SJSA1 (cell line): ENCODE data around the gene TREML1. TPM values are rescaled to one million over a fixed set of nuclear protein-coding genes. Genes with fewer than 3 reads are reported as not detected.

ENCODE experiments used
- total RNA-seq: library from RNA; depleted of rRNA; stranded (reverse); fragments of >200 nt; shearing (Covaris generic); gene quantifications from 2 replicates; pipeline ENCODE4 v1.2.3, GENCODE V29; 2014; rRNA removed

TREML1 gene
- total RNA-seq, 1 experiment from 2014 or later: not detected

Other genes with a start within 250 kb of the TREML1 start
- gene UNC5CL, start 115.1 kb downstream of the TREML1 start, total RNA-seq: 0.47 TPM in 1 of 2 replicates, not detected in the other
- not detected in 2 replicates for gene TSPO2, start 111.9 kb downstream of the TREML1 start, total RNA-seq
- not detected in 2 replicates for gene APOBEC2, start 101.1 kb downstream of the TREML1 start, total RNA-seq
- gene OARD1, start 82.0 kb downstream of the TREML1 start, total RNA-seq: 9.5 and 12.9 TPM in 2 replicates
- gene NFYA, start 81.4 kb downstream of the TREML1 start, total RNA-seq: 6.5 and 14.9 TPM in 2 replicates
- gene TREM2, start 8.8 kb upstream of the TREML1 start, total RNA-seq: not detected in 2 replicates
- not detected in 2 replicates for gene TREML2, start 46.8 kb upstream of the TREML1 start, total RNA-seq
- gene TREML4, start 74.0 kb upstream of the TREML1 start, total RNA-seq: not detected in 2 replicates
- gene TREM1, start 132.3 kb upstream of the TREML1 start, total RNA-seq: not detected in 2 replicates
- not detected in 2 replicates for gene NCR2, start 181.3 kb upstream of the TREML1 start, total RNA-seq